GM19043 (cell line): ENCODE measurements around the gene DOK6.

Experiments
- ATAC-seq: cut with Tn5 transposase; IDR thresholded peaks from one replicate; pipeline ENCODE4 v1.9.1; 2021; ENCODE audit warnings: low read depth; ENCODE audit not compliant: unreplicated experiment

Gene DOK6

DNA sequence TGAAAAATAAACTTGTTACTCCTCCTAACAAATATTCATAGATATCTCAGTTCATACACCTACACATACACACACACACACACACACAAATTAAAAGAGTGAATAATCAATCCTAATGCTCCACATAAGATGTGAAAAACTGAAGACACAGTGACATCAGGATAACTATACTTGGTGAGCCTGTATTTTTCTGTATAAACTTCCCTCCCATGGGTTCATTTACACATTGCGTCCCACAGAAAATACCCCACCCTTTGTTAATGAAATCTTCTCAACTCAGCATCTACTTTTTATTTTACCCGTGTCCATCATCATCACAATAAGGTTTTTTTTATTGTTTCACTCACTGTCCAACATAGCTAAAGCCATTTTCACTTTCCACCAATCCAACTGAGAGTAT is 486.6 kb downstream of the DOK6 start:
- no peak for ATAC-seq

GRCh38 chr18:69889009-69889408 is 488.3 kb downstream of the DOK6 start:
- ATAC-seq: no peak

GRCh38 chr18:69890558-69890957 is 489.9 kb downstream of the DOK6 start:
- no peak for ATAC-seq

- no peak for ATAC-seq
Measured at GRCh38 chr18:69894467-69894866, 493.8 kb downstream of the DOK6 start.

DNA sequence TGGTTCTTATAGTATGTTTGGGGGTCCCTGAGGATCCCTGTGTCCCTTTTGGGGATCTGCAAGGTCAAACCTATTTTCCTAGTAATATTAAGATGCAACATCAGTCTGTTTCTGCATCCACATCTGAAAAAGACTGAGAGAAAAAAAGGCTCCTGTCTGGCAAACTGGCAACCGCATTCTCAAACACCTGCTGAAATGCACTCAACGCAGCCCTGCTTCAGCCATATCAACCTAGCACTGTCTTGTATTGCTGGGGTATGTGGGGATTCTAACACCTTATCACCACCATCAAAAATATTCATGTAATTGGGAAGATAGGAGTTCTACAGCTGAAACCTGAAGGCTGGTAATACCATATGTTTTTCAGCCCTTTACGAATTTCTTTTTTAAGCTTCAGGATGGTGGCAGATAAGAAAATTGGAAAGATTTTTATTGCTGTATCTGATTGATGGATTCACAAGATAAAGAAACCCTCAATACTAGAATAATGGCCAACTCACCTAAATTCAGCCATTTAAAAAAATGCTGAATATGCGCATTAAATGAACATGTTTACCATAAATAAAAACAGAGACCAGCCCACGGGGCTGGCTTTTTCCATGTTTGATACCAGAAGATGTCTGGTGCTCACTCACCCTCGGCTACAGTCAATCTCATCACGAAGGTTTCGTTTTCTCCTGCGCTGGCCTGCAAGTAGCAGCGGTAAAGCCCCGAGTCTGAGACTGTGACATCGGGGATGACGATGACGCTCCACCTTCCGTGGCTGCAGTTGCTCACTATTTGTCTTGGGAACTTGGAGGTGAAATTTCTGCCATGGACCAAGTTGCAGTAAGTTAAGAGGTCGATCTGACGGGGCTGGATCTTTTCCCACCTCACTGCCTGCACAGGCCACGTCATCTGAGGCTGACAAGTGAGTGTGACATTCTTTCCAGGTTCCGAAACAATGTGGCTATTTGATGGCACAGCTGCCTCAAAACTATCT is 494.7 kb downstream of the DOK6 start:
- no peak for ATAC-seq

DNA sequence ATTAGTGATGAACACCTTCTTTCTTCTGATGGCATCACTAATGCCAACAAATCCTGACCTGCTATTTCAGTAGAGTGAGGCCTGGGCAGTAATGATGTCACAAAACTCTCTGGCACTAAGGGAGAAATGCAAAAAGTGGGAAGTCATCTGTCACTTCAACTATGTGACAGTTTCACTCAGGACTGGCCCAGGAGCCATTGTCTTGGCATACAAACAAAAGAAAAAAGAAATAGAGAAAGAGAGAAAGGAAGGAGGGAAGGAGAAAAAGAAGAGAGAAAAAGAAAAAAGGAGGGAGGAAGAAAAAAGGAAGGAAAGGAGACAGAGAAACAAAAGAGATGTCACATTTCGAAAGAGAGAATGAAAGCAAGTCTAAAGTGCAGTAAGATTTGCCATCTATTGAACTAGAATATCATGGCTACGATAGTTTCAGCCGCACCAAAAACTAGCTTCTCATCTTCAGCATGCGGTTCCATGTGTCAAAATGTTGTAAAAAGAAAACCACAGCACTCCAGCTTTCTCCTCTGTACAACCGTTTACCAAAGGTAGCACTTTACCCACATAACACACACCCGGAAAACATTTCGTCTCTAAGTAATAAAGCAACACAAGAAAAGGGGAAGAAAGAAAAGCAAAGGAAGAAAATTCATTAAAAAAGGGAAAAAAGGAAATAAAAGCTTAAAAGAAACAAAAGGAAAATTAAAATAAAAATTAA is 496.9 kb downstream of the DOK6 start:
- peak; percentile 34 for ATAC-seq

DNA sequence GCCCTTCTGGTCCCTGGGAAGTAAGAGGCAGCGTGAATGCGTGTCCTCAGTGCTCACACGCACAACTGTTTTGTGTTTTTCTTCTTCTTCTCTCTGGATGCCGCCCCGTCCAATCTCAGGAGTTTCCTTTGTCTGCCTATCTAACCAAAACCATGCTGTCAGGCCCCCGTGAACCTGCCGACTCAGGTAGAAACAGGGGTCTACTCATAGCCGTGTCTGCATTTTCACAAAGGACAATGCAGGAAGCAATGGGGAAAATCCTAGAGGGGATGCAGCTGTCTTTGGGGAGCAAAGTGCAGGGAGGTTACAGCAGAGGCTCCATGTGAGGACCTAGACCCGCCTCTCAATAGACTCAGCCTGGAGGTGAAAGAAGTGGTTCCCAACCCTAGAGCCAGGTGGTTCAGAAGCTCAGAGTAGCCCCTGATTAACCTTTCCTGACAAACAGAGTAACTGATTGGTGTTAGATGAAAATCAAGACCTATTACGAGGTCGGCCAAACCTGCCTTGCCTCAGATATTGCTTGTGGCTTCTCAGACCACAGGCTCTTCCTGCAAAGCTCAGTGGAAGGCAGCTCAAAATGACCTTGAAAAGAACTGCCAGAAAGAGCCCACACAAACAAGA is 497.7 kb downstream of the DOK6 start:
- peak; percentile 64 for ATAC-seq
